HEK293 (cell line): ENCODE results near the gene VWDE.

Experiments
- CTCF ChIA-PET: fragments of 350-600 bp; formaldehyde crosslinking; extraction: SDS; loops from one replicate; lab custom pipeline; 2021; ENCODE audit warnings: antibody characterized with exemption; lab: Yijun Ruan, JAX
- POLR2A ChIA-PET: fragments of 300-600 bp; formaldehyde crosslinking; extraction: SDS; loops from one replicate; lab custom pipeline; 2020; ENCODE audit warnings: antibody characterized with exemption, inconsistent platforms; lab: Yijun Ruan, JAX
- H3K27ac ChIP-seq: fragments of 200-500 bp; sonication (Bioruptor generic); 2 replicates; pipeline ENCODE4 v1.5.1; 2014; ENCODE audit warnings: low read depth, low read length, control low read depth, inconsistent platforms; ENCODE audit errors: extremely low read depth
- H3K36me3 ChIP-seq, 2 experiments: fragments of 200-500 bp in 1 of 2; sonication (Bioruptor generic) in 1 of 2; 1 replicate in 1 of 2; 2 replicates in 1 of 2; pipeline ENCODE4 v1.5.1; 2014 to 2017; ENCODE audit warnings: inconsistent platforms in 2 of 2, low read length in 2 of 2; ENCODE audit not compliant: control insufficient read depth in 2 of 2, insufficient read depth in 1 of 2
- H3K4me1 ChIP-seq: fragments of 200-500 bp; sonication (Bioruptor generic); 2 replicates; pipeline ENCODE4 v1.5.1; 2014; ENCODE audit warnings: mild to moderate bottlenecking, low read length, inconsistent platforms; ENCODE audit not compliant: control insufficient read depth, insufficient read depth
- H3K4me3 ChIP-seq: 2 replicates; pipeline ENCODE4 v1.5.1; 2011; ENCODE audit warnings: low read depth, mild to moderate bottlenecking, control low read depth, low read length, moderate library complexity
- H3K9me3 ChIP-seq: fragments of 200-500 bp; sonication (Bioruptor generic); 2 replicates; pipeline ENCODE4 v1.5.1; 2014; ENCODE audit warnings: low read depth, low read length, inconsistent platforms; ENCODE audit not compliant: control insufficient read depth, insufficient read depth
- CTCF ChIP-seq: fragments of 450-650 bp; formaldehyde crosslinking; IDR thresholded peaks from 2 replicates; pipeline ENCODE4 v1.5.1; 2016; ENCODE audit warnings: missing biosample characterization, missing genetic modification characterization
- KLF1 ChIP-seq: fragments of 450-650 bp; formaldehyde crosslinking; IDR thresholded peaks from 2 replicates; pipeline ENCODE4 v1.5.1; 2016; ENCODE audit warnings: missing biosample characterization, missing genetic modification characterization
- KLF7 ChIP-seq: fragments of 450-650 bp; formaldehyde crosslinking; IDR thresholded peaks from 2 replicates; pipeline ENCODE4 v1.5.1; 2016; ENCODE audit warnings: missing biosample characterization, missing genetic modification characterization, borderline replicate concordance
- KLF9 ChIP-seq: fragments of 450-650 bp; formaldehyde crosslinking; IDR thresholded peaks from 2 replicates; pipeline ENCODE4 v1.5.1; 2016; ENCODE audit warnings: missing biosample characterization, missing genetic modification characterization, low read depth
- PBX3 ChIP-seq: sonication (generic); formaldehyde crosslinking; IDR thresholded peaks from 2 replicates; pipeline ENCODE4 v1.8.1; 2022; ENCODE audit warnings: mild to moderate bottlenecking, moderate library complexity, missing genetic modification reagents
- TRIM28 ChIP-seq: IDR thresholded peaks from 2 replicates; pipeline ENCODE4 v1.6.1; 2011; ENCODE audit warnings: low read length, control low read depth, borderline replicate concordance
- ZNF184 ChIP-seq: fragments of 450-650 bp; IDR thresholded peaks from 2 replicates; pipeline ENCODE4 v1.5.1; 2018; ENCODE audit warnings: missing biosample characterization, mild to moderate bottlenecking, missing genetic modification characterization
- ZNF23 ChIP-seq: fragments of 450-650 bp; formaldehyde crosslinking; IDR thresholded peaks from 2 replicates; pipeline ENCODE4 v1.5.1; 2016; ENCODE audit warnings: missing biosample characterization, missing genetic modification characterization, borderline replicate concordance
- ZNF274 ChIP-seq, 2 experiments: fragments of 200-500 bp in 1 of 2; fragments of 450-650 bp in 1 of 2; sonication (Bioruptor generic) in 1 of 2; formaldehyde crosslinking in 1 of 2; IDR thresholded peaks; 2 replicates each; pipeline versions ENCODE4 v1.5.1 to v1.6.1; 2014 to 2016; ENCODE audit warnings: borderline replicate concordance in 1 of 2, inconsistent platforms in 1 of 2, low read length in 1 of 2, missing biosample characterization in 1 of 2, missing genetic modification characterization in 1 of 2
- ZNF366 ChIP-seq: fragments of 450-650 bp; formaldehyde crosslinking; conservative IDR thresholded peaks from 2 replicates; pipeline ENCODE4 v1.5.1; 2016; ENCODE audit warnings: missing biosample characterization, missing genetic modification characterization
- ZNF585B ChIP-seq: fragments of 450-650 bp; formaldehyde crosslinking; IDR thresholded peaks from 2 replicates; pipeline ENCODE4 v1.5.1; 2016; ENCODE audit warnings: missing biosample characterization, missing genetic modification characterization
- ZNF660 ChIP-seq: fragments of 450-650 bp; IDR thresholded peaks from 2 replicates; pipeline ENCODE4 v1.5.1; 2018; ENCODE audit warnings: missing biosample characterization, mild to moderate bottlenecking, missing genetic modification characterization
- ZNF701 ChIP-seq: fragments of 450-650 bp; formaldehyde crosslinking; IDR thresholded peaks from 2 replicates; pipeline ENCODE4 v1.5.1; 2016; ENCODE audit warnings: missing biosample characterization, missing genetic modification characterization
- ZNF792 ChIP-seq: fragments of 450-650 bp; formaldehyde crosslinking; IDR thresholded peaks from 2 replicates; pipeline ENCODE4 v1.5.1; 2016; ENCODE audit warnings: missing biosample characterization, missing genetic modification characterization
- ZNF837 ChIP-seq: fragments of 450-650 bp; formaldehyde crosslinking; IDR thresholded peaks from 2 replicates; pipeline ENCODE4 v1.5.1; 2016; ENCODE audit warnings: missing biosample characterization, missing genetic modification characterization
- ZNF843 ChIP-seq: fragments of 450-650 bp; formaldehyde crosslinking; IDR thresholded peaks from 2 replicates; pipeline ENCODE4 v1.5.1; 2016; ENCODE audit warnings: missing biosample characterization, missing genetic modification characterization
- ZSCAN23 ChIP-seq: fragments of 450-650 bp; formaldehyde crosslinking; IDR thresholded peaks from 2 replicates; pipeline ENCODE4 v1.5.1; 2016; ENCODE audit warnings: missing biosample characterization, missing genetic modification characterization
- ZSCAN30 ChIP-seq: fragments of 450-650 bp; IDR thresholded peaks from 2 replicates; pipeline ENCODE4 v1.5.1; 2018; ENCODE audit warnings: missing biosample characterization, mild to moderate bottlenecking, missing genetic modification characterization, moderate library complexity
- TF ChIP-seq, protein P1 (sequence below): fragments of 450-650 bp; formaldehyde crosslinking; IDR thresholded peaks from 2 replicates; pipeline ENCODE4 v1.5.1; 2016; ENCODE audit warnings: missing biosample characterization, missing genetic modification characterization
- TF ChIP-seq, protein P2 (sequence below): fragments of 450-650 bp; formaldehyde crosslinking; IDR thresholded peaks from 2 replicates; pipeline ENCODE4 v1.5.1; 2016; ENCODE audit warnings: missing biosample characterization, missing genetic modification characterization

VWDE gene

DNA sequence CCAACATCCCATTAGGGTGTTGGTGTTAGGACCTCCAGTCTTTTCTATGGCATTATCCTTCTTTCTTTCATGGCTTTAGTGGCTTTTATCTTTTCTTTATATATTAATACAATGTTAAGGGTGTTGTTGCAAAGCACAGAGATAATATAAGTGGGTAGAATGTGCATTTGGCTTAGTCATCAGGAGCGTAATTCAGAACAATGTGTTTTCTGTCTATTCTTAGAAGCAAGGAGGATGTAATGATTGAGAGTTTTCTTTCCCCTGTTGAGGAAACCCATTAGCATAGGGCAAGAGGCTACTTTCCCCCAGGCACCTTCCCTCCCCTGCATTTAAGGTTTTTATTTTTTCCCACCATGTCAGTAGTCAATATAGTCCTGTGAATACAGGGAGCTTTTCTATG, 112.9 kb downstream of the VWDE start (continued):
- TF ChIP-seq KLF1 (tag by site-specific recombination) (no peak), KLF9 (tag by site-specific recombination) (no peak)

- Histone ChIP-seq H3K4me3 (no peak overlapping the region), H3K27ac (no peak overlapping the region), H3K4me1 (no peaks in the 10 kb centered on the region), H3K9me3 (no peaks in the 10 kb centered on the region), H3K36me3 (no peaks in the 10 kb centered on the region)
- no peak for TF ChIP-seq ZNF792 (tag by site-specific recombination)
- no peak for TF ChIP-seq ZSCAN30 (tag by site-specific recombination)
- TF ChIP-seq TRIM28, result no peak
- TF ChIP-seq ZNF843, result no peak
- TF ChIP-seq, protein P1, sequence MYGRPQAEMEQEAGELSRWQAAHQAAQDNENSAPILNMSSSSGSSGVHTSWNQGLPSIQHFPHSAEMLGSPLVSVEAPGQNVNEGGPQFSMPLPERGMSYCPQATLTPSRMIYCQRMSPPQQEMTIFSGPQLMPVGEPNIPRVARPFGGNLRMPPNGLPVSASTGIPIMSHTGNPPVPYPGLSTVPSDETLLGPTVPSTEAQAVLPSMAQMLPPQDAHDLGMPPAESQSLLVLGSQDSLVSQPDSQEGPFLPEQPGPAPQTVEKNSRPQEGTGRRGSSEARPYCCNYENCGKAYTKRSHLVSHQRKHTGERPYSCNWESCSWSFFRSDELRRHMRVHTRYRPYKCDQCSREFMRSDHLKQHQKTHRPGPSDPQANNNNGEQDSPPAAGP (tag by site-specific recombination), result no peak
- ChIA-PET POLR2A (no interaction called here), CTCF (interaction anchor here (0.6 kb wide), 1 partner anchor 1426 kb away, joined by 3 read pairs; no protein-coding TSS in a partner anchor)
These were observed 113.7 kb downstream of the VWDE start for GRCh38 chr7:12289996-12290395.

GRCh38 chr7:12287901-12288300, 115.8 kb downstream of the VWDE start:
- H3K4me1 ChIP-seq, result no peaks in the 10 kb centered on the region
- TF ChIP-seq PBX3 (CRISPR knock-in tag), result no peak
- no peak for TF ChIP-seq ZNF274 (IDR thresholded peaks at IDR 0.05; ENCODE audit: low read length)
- TF ChIP-seq ZNF274 (tag by site-specific recombination; IDR thresholded peaks at IDR 0.05; ENCODE audit: borderline replicate concordance), result no peak
- no peak for TF ChIP-seq ZNF366 (tag by site-specific recombination)
- TF ChIP-seq ZNF23 (tag by site-specific recombination), result no peak
- TF ChIP-seq ZNF660 (tag by site-specific recombination), result no peak
- no peak for TF ChIP-seq ZNF701 (tag by site-specific recombination)
- TF ChIP-seq ZSCAN23, result no peak
- no peak for TF ChIP-seq CTCF
- no peak for TF ChIP-seq ZNF184 (tag by site-specific recombination)
- no peak for TF ChIP-seq ZNF837 (tag by site-specific recombination)
- TF ChIP-seq, protein P2, sequence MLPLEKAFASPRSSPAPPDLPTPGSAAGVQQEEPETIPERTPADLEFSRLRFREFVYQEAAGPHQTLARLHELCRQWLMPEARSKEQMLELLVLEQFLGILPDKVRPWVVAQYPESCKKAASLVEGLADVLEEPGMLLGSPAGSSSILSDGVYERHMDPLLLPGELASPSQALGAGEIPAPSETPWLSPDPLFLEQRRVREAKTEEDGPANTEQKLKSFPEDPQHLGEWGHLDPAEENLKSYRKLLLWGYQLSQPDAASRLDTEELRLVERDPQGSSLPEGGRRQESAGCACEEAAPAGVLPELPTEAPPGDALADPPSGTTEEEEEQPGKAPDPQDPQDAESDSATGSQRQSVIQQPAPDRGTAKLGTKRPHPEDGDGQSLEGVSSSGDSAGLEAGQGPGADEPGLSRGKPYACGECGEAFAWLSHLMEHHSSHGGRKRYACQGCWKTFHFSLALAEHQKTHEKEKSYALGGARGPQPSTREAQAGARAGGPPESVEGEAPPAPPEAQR (tag by site-specific recombination), result no peak
- no peak for TF ChIP-seq ZNF585B (tag by site-specific recombination)
- TF ChIP-seq KLF7 (tag by site-specific recombination), result no peak
- TF ChIP-seq, all 188 proteins: peak for 0
- Histone ChIP-seq H3K4me3 (no peak overlapping the region), H3K27ac (no peak overlapping the region), H3K36me3 (no peaks in the 10 kb centered on the region), H3K9me3 (no peaks in the 10 kb centered on the region)
- ChIA-PET POLR2A (no interaction called here), CTCF (no interaction called here)
